ENCODE results near the gene NDUFA8. TPM values are rescaled to one million over a fixed set of nuclear protein-coding genes. Genes with fewer than 3 reads are reported as not detected.

The NDUFA8 gene
- total RNA-seq, 4 donors from 2014 or later = 18.0 to 26.0 (median 22.5) TPM

GRCh38 chr9:122179690-122180074 lies 20.1 kb upstream of the NDUFA8 start:
- Histone ChIP-seq H3K27ac (no peak overlapping the region), H3K9me3 (no peaks in the 10 kb centered on the region), H3K4me1 (no peaks in the 10 kb centered on the region), H3K27me3 (peaks cover 0 to 28% of the 10 kb centered on the region in 2 donors), H3K4me3 (no peak overlapping the region), H3K36me3 (no peaks in the 10 kb centered on the region)
- WGBS, 2 donors = 66 to 83% methylated on average over 2 of the region's 2 CpGs
- no peak for DNase-seq (ENCODE audit: low spot score in 2 of 2)
- TF ChIP-seq CTCF (IDR thresholded peaks at IDR 0.05) (no peak), EP300 (IDR thresholded peaks at IDR 0.05) (no peak), POLR2A (IDR thresholded peaks at IDR 0.05) (no peak)

- WGBS, 2 donors = 70 to 72% methylated on average over 5 of the region's 5 CpGs
- Histone ChIP-seq H3K27me3 (peaks cover 0 to 31% of the 10 kb centered on the region in 2 donors), H3K36me3 (no peaks in the 10 kb centered on the region), H3K9me3 (no peaks in the 10 kb centered on the region), H3K27ac (no peak overlapping the region), H3K4me3 (no peak overlapping the region), H3K4me1 (no peaks in the 10 kb centered on the region)
- DNase-seq (ENCODE audit: low spot score in 2 of 2) = no peak
- no peak for TF ChIP-seq CTCF (IDR thresholded peaks at IDR 0.05)
- no peak for TF ChIP-seq POLR2A (IDR thresholded peaks at IDR 0.05)
- no peak for TF ChIP-seq EP300 (IDR thresholded peaks at IDR 0.05)
Observed at GRCh38 chr9:122179054-122179689, 19.6 kb upstream of the NDUFA8 start.

GRCh38 chr9:122176916-122177315 lies 17.3 kb upstream of the NDUFA8 start:
- no peak overlapping the region for H3K4me3 ChIP-seq
- 83 to 93% methylated on average over 2 of the region's 2 CpGs for WGBS, 2 donors
- no peak for DNase-seq (ENCODE audit: low spot score in 2 of 2)
- no peaks in the 10 kb centered on the region for H3K36me3 ChIP-seq
- no peaks in the 10 kb centered on the region for H3K4me1 ChIP-seq
- peaks cover 0 to 22% of the 10 kb centered on the region in 2 donors for H3K27me3 ChIP-seq
- H3K27ac ChIP-seq = no peak overlapping the region
- no peaks in the 10 kb centered on the region for H3K9me3 ChIP-seq
- TF ChIP-seq CTCF (IDR thresholded peaks at IDR 0.05) = no peak
- no peak for TF ChIP-seq POLR2A (IDR thresholded peaks at IDR 0.05)
- TF ChIP-seq EP300 (IDR thresholded peaks at IDR 0.05) = no peak

GRCh38 chr9:122173670-122174069 lies 14.1 kb upstream of the NDUFA8 start:
- WGBS, 2 donors = 74 to 86% methylated on average over 3 of the region's 3 CpGs
- Histone ChIP-seq H3K9me3 (no peaks in the 10 kb centered on the region), H3K27me3 (peaks cover 0 to 15% of the 10 kb centered on the region in 2 donors), H3K27ac (no peak overlapping the region), H3K36me3 (no peaks in the 10 kb centered on the region), H3K4me1 (no peaks in the 10 kb centered on the region), H3K4me3 (no peak overlapping the region)
- no peak for DNase-seq (ENCODE audit: low spot score in 2 of 2)
- TF ChIP-seq EP300 (IDR thresholded peaks at IDR 0.05) (no peak), CTCF (IDR thresholded peaks at IDR 0.05) (no peak), POLR2A (IDR thresholded peaks at IDR 0.05) (no peak)

- TF ChIP-seq CTCF (IDR thresholded peaks at IDR 0.05) = no peak
- no peak for TF ChIP-seq EP300 (IDR thresholded peaks at IDR 0.05)
- no peak for TF ChIP-seq POLR2A (IDR thresholded peaks at IDR 0.05)
- H3K4me1 ChIP-seq = no peaks in the 10 kb centered on the region
- DNase-seq (ENCODE audit: low spot score in 2 of 2) = no peak
- no peak overlapping the region for H3K4me3 ChIP-seq
- 85 to 87% methylated on average over 7 of the region's 7 CpGs for WGBS, 2 donors
- no peaks in the 10 kb centered on the region for H3K36me3 ChIP-seq
- H3K27me3 ChIP-seq = peaks cover 0 to 15% of the 10 kb centered on the region in 2 donors
- no peak overlapping the region for H3K27ac ChIP-seq
- no peaks in the 10 kb centered on the region for H3K9me3 ChIP-seq
Observed at GRCh38 chr9:122172131-122172530, 12.6 kb upstream of the NDUFA8 start.
